ENCODE results near the gene SYCE1L.
A peak's percentile ranks its signal among the peaks of the same experiment; 100 is the strongest.
"Not testable (repeated sequence)": the region's sequence is repeated elsewhere in the genome, so short reads cannot be mapped to it uniquely, and the experiment has no call there.

Gene SYCE1L

GRCh38 chr16:77169650-77170236 lies 29.5 kb upstream of the SYCE1L start:
- peak; percentile 56 for TF ChIP-seq CTCF (conservative IDR thresholded peaks at IDR 0.05; ENCODE audit: low read length)
- DNase-seq (ENCODE audit: low read depth), result peak; percentile 9

DNA sequence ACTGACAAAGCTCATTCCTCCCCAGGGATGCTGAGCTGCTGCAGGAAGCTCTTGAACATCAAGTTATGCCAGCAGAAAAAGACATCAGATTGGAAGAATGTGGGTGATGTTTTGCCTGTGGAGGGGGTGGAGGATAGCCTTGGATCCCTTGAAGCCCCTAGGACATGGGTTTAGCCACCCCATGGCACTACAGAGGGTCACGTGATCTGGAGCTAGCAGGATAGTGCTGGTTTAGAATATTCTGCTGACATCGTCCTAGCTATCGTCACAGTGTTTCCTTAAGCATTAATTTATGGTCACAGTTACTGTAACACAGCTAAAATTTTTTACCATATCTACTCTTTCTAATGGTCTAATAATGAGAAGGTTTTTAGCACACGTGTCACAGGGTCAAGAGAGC lies 28.4 kb upstream of the SYCE1L start:
- H3K4me3 ChIP-seq (ENCODE audit: low read length), result no peak overlapping the region
- TF ChIP-seq CTCF (conservative IDR thresholded peaks at IDR 0.05; ENCODE audit: low read length), result no peak
- DNase-seq (ENCODE audit: low read depth), result no peak

More at GRCh38 chr16:77169650-77170236, 29.5 kb upstream of the SYCE1L start:
- no peak overlapping the region for H3K4me3 ChIP-seq (ENCODE audit: low read length)

DNA sequence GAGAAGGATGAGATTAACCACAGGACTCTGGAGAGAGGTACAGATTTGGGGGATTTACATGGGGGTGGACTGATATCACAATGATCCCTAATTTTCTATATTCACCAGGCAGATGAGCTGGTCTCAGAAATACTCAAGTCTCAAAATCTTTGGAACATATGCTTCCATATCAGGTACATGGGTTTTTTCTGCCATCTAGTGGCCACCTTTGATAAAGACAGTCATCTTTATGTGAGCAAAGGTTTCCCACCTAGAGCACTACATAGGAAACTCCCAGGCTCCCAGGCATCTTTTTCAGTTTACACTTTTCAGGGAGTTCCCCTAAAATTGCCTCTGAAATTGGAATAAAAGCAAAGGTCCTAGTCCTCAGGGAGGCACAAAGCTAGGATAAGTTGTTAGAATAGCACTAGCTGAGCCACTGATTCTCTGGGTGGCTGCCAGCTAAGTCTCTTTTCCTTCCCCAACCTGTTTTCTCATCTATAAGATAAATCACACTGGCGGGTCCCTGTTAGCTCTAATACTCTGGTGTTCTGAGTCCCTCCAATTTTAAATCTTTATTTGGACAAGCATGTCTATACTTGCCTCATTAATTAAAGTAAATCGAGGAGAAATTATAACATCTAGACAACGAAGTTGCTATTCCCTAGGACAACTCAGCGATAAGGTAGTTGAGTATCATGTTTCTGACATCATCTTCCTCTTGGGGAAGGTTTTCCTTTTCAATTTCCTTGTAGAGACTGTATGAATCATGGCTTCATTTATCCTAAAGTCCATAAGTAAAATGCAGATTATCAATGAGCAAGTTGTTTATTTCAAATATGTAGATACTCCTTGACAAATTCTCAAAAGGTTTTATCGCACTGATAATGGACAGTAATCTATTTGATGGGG lies 27.2 kb upstream of the SYCE1L start:
- TF ChIP-seq CTCF (conservative IDR thresholded peaks at IDR 0.05; ENCODE audit: low read length), result peak; percentile 81
- no peak overlapping the region for H3K4me3 ChIP-seq (ENCODE audit: low read length)
- peak; percentile 59 for DNase-seq (ENCODE audit: low read depth)

- no peak for TF ChIP-seq CTCF (conservative IDR thresholded peaks at IDR 0.05; ENCODE audit: low read length)
- no peak overlapping the region for H3K4me3 ChIP-seq (ENCODE audit: low read length)
- DNase-seq (ENCODE audit: low read depth), result no peak
Observed at GRCh38 chr16:77172951-77173350, 26.3 kb upstream of the SYCE1L start.

GRCh38 chr16:77183137-77183536 lies 16.1 kb upstream of the SYCE1L start:
- H3K4me3 ChIP-seq (ENCODE audit: low read length), result no peak overlapping the region
- DNase-seq (ENCODE audit: low read depth), result peak; percentile 29
- no peak for TF ChIP-seq CTCF (conservative IDR thresholded peaks at IDR 0.05; ENCODE audit: low read length)

- not testable (repeated sequence) for DNase-seq (ENCODE audit: low read depth)
Observed at GRCh38 chr16:77186298-77186697, 12.9 kb upstream of the SYCE1L start.

DNA sequence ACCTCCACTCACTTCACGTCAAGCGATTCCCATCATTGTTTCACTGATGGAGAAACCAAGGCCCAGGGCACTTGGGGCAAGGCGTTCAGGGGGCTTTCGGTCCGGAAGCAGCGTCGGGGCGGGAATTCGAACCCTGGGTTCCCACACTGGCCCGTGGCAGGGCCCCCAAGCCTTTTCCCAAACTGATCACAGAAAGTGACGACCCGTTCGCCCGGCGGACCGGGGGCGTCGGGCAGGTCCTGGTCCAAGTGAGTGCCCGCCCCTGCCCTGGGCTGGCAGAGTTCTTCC lies 9.1 kb upstream of the SYCE1L start:
- no peak for DNase-seq (ENCODE audit: low read depth)
- TF ChIP-seq CTCF (conservative IDR thresholded peaks at IDR 0.05; ENCODE audit: low read length), result no peak
- peak overlapping the region; percentile 97 for H3K4me3 ChIP-seq (ENCODE audit: low read length)

More at GRCh38 chr16:77186298-77186697, 12.9 kb upstream of the SYCE1L start:
- not testable (repeated sequence) for H3K4me3 ChIP-seq (ENCODE audit: low read length)

All from AG10803 (cell line).